Pancreas (tissue), 10 donors: ENCODE data around the gene CHRNB1. TPM values are rescaled to one million over a fixed set of nuclear protein-coding genes. Genes with fewer than 3 reads are reported as not detected.

ENCODE experiments used
- ATAC-seq, 4 donors: fragments of 200-7000 bp; cut with Tn5 transposase; one replicate each; pipeline versions ENCODE4 v1.8.0 to v1.9.1; 2020; ENCODE audit warnings: mild to moderate bottlenecking in 4 of 4, moderate library complexity in 4 of 4
- DNase-seq, 6 donors: peaks; one replicate each; pipeline ENCODE4 v3.0.0-alpha.2; 2020
- FAIRE-seq: peaks from 2 replicates; lab custom pipeline; 2012; peaks lifted over from hg19 to GRCh38; lab: Jason Lieb, UNC
- H3K27ac ChIP-seq, 4 donors: fragments of 200-600 bp; sonication (generic); 1 replicate in 3 of 4; 2 replicates in 1 of 4; pipeline versions ENCODE4 v1.5.0 to v1.8.0; 2020
- H3K27me3 ChIP-seq, 4 donors: fragments of 200-600 bp; one replicate each; pipeline ENCODE4 v1.8.0; 2021
- H3K36me3 ChIP-seq, 3 donors: fragments of 200-600 bp; sonication (generic) in 1 of 3; one replicate each; pipeline versions ENCODE4 v1.5.0 to v1.8.0; 2020 to 2021
- H3K4me1 ChIP-seq, 3 donors: fragments of 200-600 bp; one replicate each; pipeline ENCODE4 v1.8.0; 2021
- H3K4me3 ChIP-seq, 4 donors: fragments of 200-600 bp; sonication (generic) in 2 of 4; one replicate each; pipeline versions ENCODE4 v1.5.0 to v1.8.0; 2020 to 2021
- H3K9me3 ChIP-seq, 4 donors: fragments of 200-600 bp; one replicate each; pipeline ENCODE4 v1.8.0; 2021
- WGBS, 2 donors: extraction: QIAGEN DNeasy Blood & Tissue Kit; methylation state at CpG; one replicate each; pipeline ENCODE4 v1.1.7; 2013; 5-methylcytosine and 5-hydroxymethylcytosine counted together
- intact Hi-C, 3 donors: fragments of 100-400 bp; cut with DNase I; formaldehyde crosslinking; loops; one replicate each; pipeline versions ENCODE4 v1.11.1 to v1.14.2; 2022
- polyA plus RNA-seq, 2 donors: library from polyadenylated mRNA; stranded (reverse); fragments of 200-250 nt; gene quantifications; one replicate each; pipeline ENCODE4 v1.2.3, GENCODE V29; 2013
- total RNA-seq, 6 donors: library from RNA; stranded (reverse); fragmentation: NEBNext Ultra II Directional in 4 of 6; extraction: Animal tissue kit (Norgen Biotek cat#: 25700) in 4 of 6; gene quantifications; one replicate each; pipeline versions ENCODE4 v1.2.1 to v1.2.4, GENCODE V29; 2021 to 2023
- TF ChIP-seq, protein P1 (sequence below), 4 donors: fragments of 200-600 bp; sonication (generic) in 3 of 4; IDR thresholded peaks; one replicate each; pipeline versions ENCODE4 v1.5.0 to v1.8.0; 2021; ENCODE audit warnings: antibody characterized with exemption in 4 of 4
- donor health status: healthy with polysubstance abuse.
- donor health status: DM: no; HTN: no; CAD: no; lungs with moderate emphysema.
- donor health status: DM: no; HTN: no; CAD: no.
- donor health status: control.
- donor health status: control.
- donor health status: Bipolar disorder and iron deficiency.
- donor health status: DM: yes; HTN: yes; CAD: no.
- donor health status: DM: no; HTN: no; CAD: no.
- donor health status: DM: no; HTN: no; CAD: no.
- donor health status: DM: yes; HTN: yes; CAD: no.

Gene CHRNB1
- total and polyA plus RNA-seq, 8 donors, result 7.5 to 15.0 (median 9.7) TPM

DNA sequence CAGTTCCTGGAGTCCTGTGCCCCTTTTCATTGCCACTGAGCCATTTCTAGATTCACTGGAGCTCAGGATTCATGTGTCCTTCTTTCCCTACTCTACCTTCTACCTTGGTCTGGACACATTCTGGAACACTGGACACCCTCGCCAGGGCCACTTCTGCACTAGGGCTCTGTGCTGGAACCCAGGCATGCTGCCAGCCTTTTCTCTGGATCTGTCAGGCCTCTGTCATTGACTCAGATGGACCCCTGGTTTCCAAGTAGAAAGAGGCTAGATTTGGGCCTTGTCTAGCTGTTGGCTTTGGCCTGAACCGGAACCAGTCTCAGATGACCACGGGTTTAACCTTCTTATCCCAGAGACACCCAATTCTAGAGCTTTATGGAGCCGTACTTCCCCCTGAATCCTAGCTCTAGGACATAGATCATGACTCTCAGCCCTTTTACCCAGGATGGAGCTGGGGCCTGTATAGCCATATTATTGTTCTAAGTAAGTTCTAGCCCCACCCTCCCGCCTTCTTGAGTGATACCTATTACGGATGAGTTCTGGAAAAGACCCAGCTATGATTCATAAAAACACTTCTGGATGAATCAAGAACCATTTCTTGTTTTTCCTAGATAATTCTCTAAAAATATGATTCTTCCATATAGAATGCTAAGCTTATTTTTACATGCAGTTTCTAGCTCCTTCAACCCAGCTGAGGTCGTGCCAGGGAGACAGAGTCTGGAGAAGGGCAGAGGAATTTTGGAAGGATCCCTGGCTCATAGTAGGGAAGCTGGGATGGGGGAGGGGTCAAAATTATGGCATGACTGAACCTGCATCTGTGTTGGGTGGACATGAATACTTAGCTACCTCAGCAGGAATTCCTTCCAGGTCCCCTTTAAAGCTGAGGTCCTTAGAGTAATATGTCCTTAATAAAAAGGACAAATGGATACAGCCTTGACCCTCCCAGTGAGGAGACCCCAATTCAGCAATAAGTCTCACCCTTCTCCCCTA is 1.1 kb upstream of the CHRNB1 start:
- Histone ChIP-seq H3K4me3 (no peak overlapping the region), H3K36me3 (no peaks in the 10 kb centered on the region), H3K9me3 (no peaks in the 10 kb centered on the region), H3K4me1 (peaks cover 5 to 17% (median 5%) of the 10 kb centered on the region in 3 donors), H3K27me3 (no peaks in the 10 kb centered on the region), H3K27ac (no peak overlapping the region)
- 85% methylated on average over 7 of the region's 7 CpGs for WGBS, 2 donors
- ATAC-seq, result no peak
- intact Hi-C loops, result loop anchor here in 2 of 3 donors (5.0 kb wide), 1 partner anchor 34 kb away; the partner anchor contains the start of gene ZBTB4 (in 2 of the 2)
- no peak for FAIRE-seq
- TF ChIP-seq, protein P1, sequence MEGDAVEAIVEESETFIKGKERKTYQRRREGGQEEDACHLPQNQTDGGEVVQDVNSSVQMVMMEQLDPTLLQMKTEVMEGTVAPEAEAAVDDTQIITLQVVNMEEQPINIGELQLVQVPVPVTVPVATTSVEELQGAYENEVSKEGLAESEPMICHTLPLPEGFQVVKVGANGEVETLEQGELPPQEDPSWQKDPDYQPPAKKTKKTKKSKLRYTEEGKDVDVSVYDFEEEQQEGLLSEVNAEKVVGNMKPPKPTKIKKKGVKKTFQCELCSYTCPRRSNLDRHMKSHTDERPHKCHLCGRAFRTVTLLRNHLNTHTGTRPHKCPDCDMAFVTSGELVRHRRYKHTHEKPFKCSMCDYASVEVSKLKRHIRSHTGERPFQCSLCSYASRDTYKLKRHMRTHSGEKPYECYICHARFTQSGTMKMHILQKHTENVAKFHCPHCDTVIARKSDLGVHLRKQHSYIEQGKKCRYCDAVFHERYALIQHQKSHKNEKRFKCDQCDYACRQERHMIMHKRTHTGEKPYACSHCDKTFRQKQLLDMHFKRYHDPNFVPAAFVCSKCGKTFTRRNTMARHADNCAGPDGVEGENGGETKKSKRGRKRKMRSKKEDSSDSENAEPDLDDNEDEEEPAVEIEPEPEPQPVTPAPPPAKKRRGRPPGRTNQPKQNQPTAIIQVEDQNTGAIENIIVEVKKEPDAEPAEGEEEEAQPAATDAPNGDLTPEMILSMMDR (IDR thresholded peaks at IDR 0.05), result no peak
- no peak for DNase-seq

GRCh38 chr17:7445619-7445968 is 733 bp downstream of the CHRNB1 start:
- H3K36me3 ChIP-seq, result no peaks in the 10 kb centered on the region
- no peaks in the 10 kb centered on the region for H3K9me3 ChIP-seq
- H3K4me3 ChIP-seq, result peak overlapping the region; percentile 18 to 63 (median 58)
- peaks cover 0 to 7% (median 0%) of the 10 kb centered on the region in 3 donors for H3K4me1 ChIP-seq
- intact Hi-C loops, result no loop called here
- 3 to 4% methylated on average over 16 of the region's 16 CpGs for WGBS, 2 donors
- peak overlapping the region in 1 of 4 donors; percentile 29 for H3K27ac ChIP-seq
- no peaks in the 10 kb centered on the region for H3K27me3 ChIP-seq
- TF ChIP-seq, protein P1 (IDR thresholded peaks at IDR 0.05), result no peak
- DNase-seq, result peak in 1 of 6 donors; percentile 69
- peak; percentile 53 to 66 (median 62) for ATAC-seq
- no peak for FAIRE-seq

GRCh38 chr17:7448461-7448860 is 3.6 kb downstream of the CHRNB1 start:
- WGBS, 2 donors, result 91 to 96% methylated on average over 7 of the region's 7 CpGs
- Histone ChIP-seq H3K4me3 (no peak overlapping the region), H3K36me3 (no peaks in the 10 kb centered on the region), H3K27me3 (no peaks in the 10 kb centered on the region), H3K27ac (no peak overlapping the region), H3K4me1 (peaks cover 0 to 5% (median 0%) of the 10 kb centered on the region in 3 donors), H3K9me3 (no peaks in the 10 kb centered on the region)
- intact Hi-C loops, result no loop called here
- TF ChIP-seq, protein P1 (IDR thresholded peaks at IDR 0.05), result no peak
- FAIRE-seq (no peak), DNase-seq (no peak), ATAC-seq (no peak)

DNA sequence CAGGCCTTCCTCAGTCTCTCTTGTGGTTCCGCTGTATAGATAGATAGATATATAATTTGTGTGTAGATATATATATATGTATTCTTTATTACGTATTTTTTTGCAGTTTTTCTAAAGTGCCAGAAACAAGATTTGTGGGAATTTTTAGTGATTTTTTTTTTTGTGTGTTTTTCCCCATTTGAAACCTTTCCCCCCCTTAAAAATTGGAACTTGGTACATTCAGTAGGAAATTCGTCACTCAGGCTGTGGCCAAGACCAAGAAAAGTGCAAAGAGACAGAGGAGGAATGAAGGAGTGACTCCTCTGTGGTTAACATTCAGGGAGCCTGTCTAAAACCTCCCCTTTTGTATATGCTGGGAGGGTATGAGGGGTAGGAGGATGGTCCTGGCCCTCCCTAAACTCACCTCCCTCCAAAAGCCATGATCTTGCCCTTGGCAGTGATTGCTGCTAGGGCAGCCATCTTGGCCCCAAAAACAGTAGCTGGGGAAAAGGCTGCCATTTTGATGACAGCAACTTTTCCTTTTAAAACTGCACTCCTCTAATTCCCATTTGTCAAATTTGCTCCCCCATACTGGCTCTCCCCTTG is 15.2 kb downstream of the CHRNB1 start:
- FAIRE-seq (no peak), DNase-seq (no peak), ATAC-seq (no peak)
- intact Hi-C loops, result no loop called here
- Histone ChIP-seq H3K36me3 (peaks cover 0 to 18% (median 5%) of the 10 kb centered on the region in 3 donors), H3K4me1 (peaks cover 0 to 2% (median 0%) of the 10 kb centered on the region in 3 donors), H3K27ac (no peak overlapping the region), H3K27me3 (no peaks in the 10 kb centered on the region), H3K4me3 (no peak overlapping the region), H3K9me3 (no peaks in the 10 kb centered on the region)
- WGBS, 2 donors, result 79 to 83% methylated on average over 3 of the region's 3 CpGs
- TF ChIP-seq, protein P1 (IDR thresholded peaks at IDR 0.05), result no peak
